Measurements from ENCODE around the gene KNOP1.

The KNOP1 gene

GRCh38 chr16:19659554-19659953 is 58.5 kb downstream of the KNOP1 start:
- ChIA-PET POLR2A (no interaction called here), CTCF (no interaction called here)
- TF ChIP-seq SUZ12 (IDR thresholded peaks at IDR 0.05) (no peak), PKNOX1 (IDR thresholded peaks at IDR 0.05) (no peak), ELF4 (IDR thresholded peaks at IDR 0.05) (no peak), SP1 (IDR thresholded peaks at IDR 0.05) (no peak), ARNT (IDR thresholded peaks at IDR 0.05) (no peak), TARDBP (IDR thresholded peaks at IDR 0.05) (no peak), HDGF (IDR thresholded peaks at IDR 0.05; ENCODE audit: borderline replicate concordance) (no peak), NFRKB (IDR thresholded peaks at IDR 0.05) (no peak), FOXA1 (IDR thresholded peaks at IDR 0.05) (no peak), LEF1 (IDR thresholded peaks at IDR 0.05; ENCODE audit: borderline replicate concordance) (no peak), FOXM1 (IDR thresholded peaks at IDR 0.05; ENCODE audit: borderline replicate concordance) (no peak), L3MBTL2 (conservative IDR thresholded peaks at IDR 0.05) (no peak), FOXK2 (IDR thresholded peaks at IDR 0.05) (no peak), CTBP1 (IDR thresholded peaks at IDR 0.05; ENCODE audit: borderline replicate concordance) (no peak), ZNF384 (IDR thresholded peaks at IDR 0.05) (no peak), BHLHE40 (IDR thresholded peaks at IDR 0.05; ENCODE audit: borderline replicate concordance) (no peak)
- DNase-seq (ENCODE audit: extremely low spot score) = no peak

- DNase-seq (ENCODE audit: extremely low spot score) = no peak
- CTCF ChIA-PET = no interaction called here
- TF ChIP-seq BHLHE40 (IDR thresholded peaks at IDR 0.05; ENCODE audit: borderline replicate concordance) = no peak
- TF ChIP-seq NFRKB (IDR thresholded peaks at IDR 0.05) = no peak
- TF ChIP-seq ARNT (IDR thresholded peaks at IDR 0.05) = no peak
- no peak for TF ChIP-seq L3MBTL2 (conservative IDR thresholded peaks at IDR 0.05)
- TF ChIP-seq FOXK2 (IDR thresholded peaks at IDR 0.05) = no peak
- TF ChIP-seq SP1 (IDR thresholded peaks at IDR 0.05) = no peak
- TF ChIP-seq TARDBP (IDR thresholded peaks at IDR 0.05) = no peak
- no peak for TF ChIP-seq FOXA1 (IDR thresholded peaks at IDR 0.05)
- no peak for TF ChIP-seq CTBP1 (IDR thresholded peaks at IDR 0.05; ENCODE audit: borderline replicate concordance)
- POLR2A ChIA-PET = no interaction called here
These were observed 60.2 kb downstream of the KNOP1 start for GRCh38 chr16:19657831-19658230.

- ChIA-PET CTCF (no interaction called here), POLR2A (no interaction called here)
- TF ChIP-seq FOXM1 (IDR thresholded peaks at IDR 0.05; ENCODE audit: borderline replicate concordance) = no peak
- TF ChIP-seq SP1 (IDR thresholded peaks at IDR 0.05) = no peak
- TF ChIP-seq NFRKB (IDR thresholded peaks at IDR 0.05) = no peak
- no peak for TF ChIP-seq BHLHE40 (IDR thresholded peaks at IDR 0.05; ENCODE audit: borderline replicate concordance)
- TF ChIP-seq CTBP1 (IDR thresholded peaks at IDR 0.05; ENCODE audit: borderline replicate concordance) = no peak
- TF ChIP-seq L3MBTL2 (conservative IDR thresholded peaks at IDR 0.05) = no peak
- no peak for TF ChIP-seq ELF4 (IDR thresholded peaks at IDR 0.05)
- TF ChIP-seq ARNT (IDR thresholded peaks at IDR 0.05) = no peak
- no peak for TF ChIP-seq PKNOX1 (IDR thresholded peaks at IDR 0.05)
- TF ChIP-seq TARDBP (IDR thresholded peaks at IDR 0.05) = no peak
- TF ChIP-seq LEF1 (IDR thresholded peaks at IDR 0.05; ENCODE audit: borderline replicate concordance) = no peak
- TF ChIP-seq ZNF384 (IDR thresholded peaks at IDR 0.05) = no peak
- TF ChIP-seq FOXA1 (IDR thresholded peaks at IDR 0.05) = no peak
- TF ChIP-seq FOXK2 (IDR thresholded peaks at IDR 0.05) = no peak
- no peak for DNase-seq (ENCODE audit: extremely low spot score)
These were observed 62.7 kb downstream of the KNOP1 start for GRCh38 chr16:19655242-19655777.

GRCh38 chr16:19654147-19654546 is 63.9 kb downstream of the KNOP1 start:
- TF ChIP-seq TARDBP (IDR thresholded peaks at IDR 0.05) (no peak), FOXK2 (IDR thresholded peaks at IDR 0.05) (no peak), SP1 (IDR thresholded peaks at IDR 0.05) (no peak), ZNF384 (IDR thresholded peaks at IDR 0.05) (no peak), NFRKB (IDR thresholded peaks at IDR 0.05) (no peak), ARNT (IDR thresholded peaks at IDR 0.05) (no peak), CTBP1 (IDR thresholded peaks at IDR 0.05; ENCODE audit: borderline replicate concordance) (no peak), FOXA1 (IDR thresholded peaks at IDR 0.05) (no peak), L3MBTL2 (conservative IDR thresholded peaks at IDR 0.05) (no peak)
- CTCF ChIA-PET = no interaction called here
- POLR2A ChIA-PET = no interaction called here
- no peak for DNase-seq (ENCODE audit: extremely low spot score)
